Body of pancreas (tissue), 4 donors: ENCODE measurements around the gene RNF31.

ENCODE experiments used
- POLR2A ChIP-seq, 3 donors: fragments of 450-650 bp; IDR thresholded peaks; one replicate each; pipeline ENCODE4 v1.6.1; 2016; ENCODE audit warnings: antibody characterized with exemption in 3 of 3, mild to moderate bottlenecking in 2 of 3
- TF ChIP-seq, protein P1 (sequence below), 7 experiments: fragments of 450-650 bp in 4 of 7; fragments of 200-600 bp in 3 of 7; sonication (generic) in 3 of 7; IDR thresholded peaks; one replicate each; pipeline ENCODE4 v1.5.1; 2016 to 2019; ENCODE audit warnings: antibody characterized with exemption in 7 of 7

- TF ChIP-seq, protein P1, sequence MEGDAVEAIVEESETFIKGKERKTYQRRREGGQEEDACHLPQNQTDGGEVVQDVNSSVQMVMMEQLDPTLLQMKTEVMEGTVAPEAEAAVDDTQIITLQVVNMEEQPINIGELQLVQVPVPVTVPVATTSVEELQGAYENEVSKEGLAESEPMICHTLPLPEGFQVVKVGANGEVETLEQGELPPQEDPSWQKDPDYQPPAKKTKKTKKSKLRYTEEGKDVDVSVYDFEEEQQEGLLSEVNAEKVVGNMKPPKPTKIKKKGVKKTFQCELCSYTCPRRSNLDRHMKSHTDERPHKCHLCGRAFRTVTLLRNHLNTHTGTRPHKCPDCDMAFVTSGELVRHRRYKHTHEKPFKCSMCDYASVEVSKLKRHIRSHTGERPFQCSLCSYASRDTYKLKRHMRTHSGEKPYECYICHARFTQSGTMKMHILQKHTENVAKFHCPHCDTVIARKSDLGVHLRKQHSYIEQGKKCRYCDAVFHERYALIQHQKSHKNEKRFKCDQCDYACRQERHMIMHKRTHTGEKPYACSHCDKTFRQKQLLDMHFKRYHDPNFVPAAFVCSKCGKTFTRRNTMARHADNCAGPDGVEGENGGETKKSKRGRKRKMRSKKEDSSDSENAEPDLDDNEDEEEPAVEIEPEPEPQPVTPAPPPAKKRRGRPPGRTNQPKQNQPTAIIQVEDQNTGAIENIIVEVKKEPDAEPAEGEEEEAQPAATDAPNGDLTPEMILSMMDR (IDR thresholded peaks at IDR 0.05), result no peak
- no peak for TF ChIP-seq POLR2A (IDR thresholded peaks at IDR 0.05)
These were observed 2.8 kb downstream of the RNF31 start for GRCh38 chr14:24150061-24150460.
